ENCODE results near the gene ADAMTS16. TPM values are rescaled to one million over a fixed set of nuclear protein-coding genes. Genes with fewer than 3 reads are reported as not detected.

ADAMTS16 gene
- total and polyA plus RNA-seq, 2 donors (not counting 3 experiments of a cell fraction or from before 2014, with no cell fraction given): not detected

DNA sequence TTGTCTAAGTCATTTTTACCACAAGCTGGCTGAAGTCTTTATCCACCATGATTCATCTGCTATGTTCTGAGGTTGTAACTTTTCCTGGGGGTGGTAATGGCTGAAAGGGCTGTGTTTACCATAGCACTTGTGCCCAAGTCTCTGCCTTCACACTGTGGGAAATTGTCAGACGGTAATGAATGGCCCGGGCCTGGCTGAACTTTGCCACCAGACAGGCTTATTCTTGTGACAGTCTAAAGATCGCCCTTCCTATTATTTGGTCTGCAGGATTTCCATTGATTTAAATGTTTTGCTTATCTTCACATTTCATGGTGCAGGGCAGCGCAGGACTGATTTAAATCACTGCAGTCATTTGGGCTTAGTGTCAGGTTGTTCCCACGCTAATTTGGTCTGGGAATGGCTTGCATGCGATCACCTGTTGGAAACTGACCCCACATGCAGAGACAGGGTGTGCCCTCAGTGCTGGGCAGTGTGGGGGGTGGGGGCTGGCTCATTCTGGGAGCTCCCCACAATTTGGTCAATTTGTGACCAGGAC lies 173.0 kb downstream of the ADAMTS16 start:
- no peak for TF ChIP-seq MYC (IDR thresholded peaks at IDR 0.05; ENCODE audit: low read depth, low read length)
- TF ChIP-seq POLR2AphosphoS5 (IDR thresholded peaks at IDR 0.05; ENCODE audit: insufficient read depth, low read depth, low read length): no peak
- TF ChIP-seq, protein P1, sequence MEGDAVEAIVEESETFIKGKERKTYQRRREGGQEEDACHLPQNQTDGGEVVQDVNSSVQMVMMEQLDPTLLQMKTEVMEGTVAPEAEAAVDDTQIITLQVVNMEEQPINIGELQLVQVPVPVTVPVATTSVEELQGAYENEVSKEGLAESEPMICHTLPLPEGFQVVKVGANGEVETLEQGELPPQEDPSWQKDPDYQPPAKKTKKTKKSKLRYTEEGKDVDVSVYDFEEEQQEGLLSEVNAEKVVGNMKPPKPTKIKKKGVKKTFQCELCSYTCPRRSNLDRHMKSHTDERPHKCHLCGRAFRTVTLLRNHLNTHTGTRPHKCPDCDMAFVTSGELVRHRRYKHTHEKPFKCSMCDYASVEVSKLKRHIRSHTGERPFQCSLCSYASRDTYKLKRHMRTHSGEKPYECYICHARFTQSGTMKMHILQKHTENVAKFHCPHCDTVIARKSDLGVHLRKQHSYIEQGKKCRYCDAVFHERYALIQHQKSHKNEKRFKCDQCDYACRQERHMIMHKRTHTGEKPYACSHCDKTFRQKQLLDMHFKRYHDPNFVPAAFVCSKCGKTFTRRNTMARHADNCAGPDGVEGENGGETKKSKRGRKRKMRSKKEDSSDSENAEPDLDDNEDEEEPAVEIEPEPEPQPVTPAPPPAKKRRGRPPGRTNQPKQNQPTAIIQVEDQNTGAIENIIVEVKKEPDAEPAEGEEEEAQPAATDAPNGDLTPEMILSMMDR (IDR thresholded peaks at IDR 0.05; ENCODE audit: extremely low read depth in 1 of 2, insufficient read depth in 1 of 2, low read depth in 1 of 2, low read length in 2 of 2): no peak
- TF ChIP-seq POLR2A (IDR thresholded peaks at IDR 0.05; ENCODE audit: low read depth, low read length): no peak
- no peak for TF ChIP-seq GATA2 (IDR thresholded peaks at IDR 0.05; ENCODE audit: insufficient read depth, insufficient read length, low read depth, low read length)
- no peak for TF ChIP-seq FOS (IDR thresholded peaks at IDR 0.05; ENCODE audit: borderline replicate concordance, insufficient read depth, low read length)
- no peak for TF ChIP-seq JUN (IDR thresholded peaks at IDR 0.05; ENCODE audit: borderline replicate concordance, insufficient read depth, insufficient read length, low read depth)
- TF ChIP-seq EZH2 (IDR thresholded peaks at IDR 0.05; ENCODE audit: borderline replicate concordance, low read depth, low read length, severe bottlenecking): no peak
- no peak for TF ChIP-seq MAX (IDR thresholded peaks at IDR 0.05; ENCODE audit: insufficient read depth, insufficient read length)
- peaks cover 4% of the 10 kb centered on the region for H3K9me3 ChIP-seq (replicated peaks; ENCODE audit: control insufficient read depth, insufficient read depth, low read length)
- no peak overlapping the region for H3K4me3 ChIP-seq (replicated peaks in 1 of 3; ENCODE audit: insufficient read depth in 1 of 3, low read depth in 1 of 3, low read length in 3 of 3)
- no peaks in the 10 kb centered on the region for H3K79me2 ChIP-seq (ENCODE audit: control insufficient read depth, insufficient read depth, low read length)
- H2AFZ ChIP-seq (ENCODE audit: low read depth, low read length): no peak overlapping the region
- no peak overlapping the region for H3K27ac ChIP-seq (ENCODE audit: insufficient read depth, low read depth, low read length)
- ChIA-PET CTCF (no interaction called here), POLR2A (no interaction called here)
- H3K36me3 ChIP-seq (ENCODE audit: control insufficient read depth in 2 of 2, extremely low read depth in 1 of 2, insufficient read depth in 2 of 2, low read length in 2 of 2): no peaks in the 10 kb centered on the region
- no peaks in the 10 kb centered on the region for H3K4me1 ChIP-seq (ENCODE audit: control insufficient read depth, extremely low read depth, insufficient read depth, low read length)
- intact Hi-C loops (cut with micrococcal nuclease): no loop called here
- DNase-seq (ENCODE audit: low read depth, low spot score) (no peak), FAIRE-seq (no peak)
- dilution Hi-C loops (cut with MboI; ENCODE audit: extremely low pct_ligation_motif_present, low sequenced_read_pairs): no loop called here
- no TSS peak for BruUV-seq (replicated peaks)
- no peak overlapping the region for H3K9ac ChIP-seq (replicated peaks; ENCODE audit: extremely low read depth, insufficient read depth, low read length)
- no peak overlapping the region for H3K4me2 ChIP-seq (ENCODE audit: insufficient read depth, low read length)
- no peaks in the 10 kb centered on the region for H4K20me1 ChIP-seq (replicated peaks; ENCODE audit: control insufficient read depth, extremely low read depth, insufficient read depth, low read length)
- H3K9me1 ChIP-seq (replicated peaks; ENCODE audit: control insufficient read depth, extremely low read depth, insufficient read depth, low read length): no peaks in the 10 kb centered on the region
- no peaks in the 10 kb centered on the region for H3K27me3 ChIP-seq (ENCODE audit: control insufficient read depth in 2 of 2, insufficient read depth in 2 of 2, low read length in 2 of 2)

All from endothelial cell of umbilical vein (primary cell).